Measurements from ENCODE around the gene GRK2.

The GRK2 gene

GRCh38 chr11:67303835-67304411 is 37.6 kb downstream of the GRK2 start:
- H3K36me3 Mint-ChIP-seq = no peaks in the 10 kb centered on the region
- H3K4me3 Mint-ChIP-seq = no peak overlapping the region
- H3K4me1 Mint-ChIP-seq (ENCODE audit: low read depth) = peaks cover 9% of the 10 kb centered on the region
- no peaks in the 10 kb centered on the region for H3K9me3 Mint-ChIP-seq (ENCODE audit: low read depth)
- H3K27ac Mint-ChIP-seq = no peak overlapping the region
- no peaks in the 10 kb centered on the region for H3K27me3 Mint-ChIP-seq

- Mint-ChIP-seq H3K27me3 (no peaks in the 10 kb centered on the region), H3K4me3 (no peak overlapping the region), H3K36me3 (no peaks in the 10 kb centered on the region), H3K4me1 (ENCODE audit: low read depth) (peaks cover 9% of the 10 kb centered on the region), H3K9me3 (ENCODE audit: low read depth) (no peaks in the 10 kb centered on the region), H3K27ac (no peak overlapping the region)
Measured at GRCh38 chr11:67304511-67305113, 38.3 kb downstream of the GRK2 start.

GRCh38 chr11:67306769-67307544 is 40.7 kb downstream of the GRK2 start:
- no peak overlapping the region for H3K4me3 Mint-ChIP-seq
- H3K36me3 Mint-ChIP-seq = no peaks in the 10 kb centered on the region
- H3K4me1 Mint-ChIP-seq (ENCODE audit: low read depth) = peaks cover 14% of the 10 kb centered on the region
- no peaks in the 10 kb centered on the region for H3K27me3 Mint-ChIP-seq
- no peaks in the 10 kb centered on the region for H3K9me3 Mint-ChIP-seq (ENCODE audit: low read depth)
- no peak overlapping the region for H3K27ac Mint-ChIP-seq

GRCh38 chr11:67307545-67308001 is 41.3 kb downstream of the GRK2 start:
- no peaks in the 10 kb centered on the region for H3K27me3 Mint-ChIP-seq
- no peaks in the 10 kb centered on the region for H3K36me3 Mint-ChIP-seq
- no peak overlapping the region for H3K27ac Mint-ChIP-seq
- H3K4me1 Mint-ChIP-seq (ENCODE audit: low read depth) = peaks cover 19% of the 10 kb centered on the region
- no peaks in the 10 kb centered on the region for H3K9me3 Mint-ChIP-seq (ENCODE audit: low read depth)
- H3K4me3 Mint-ChIP-seq = no peak overlapping the region

GRCh38 chr11:67308031-67308866 is 42.0 kb downstream of the GRK2 start:
- Mint-ChIP-seq H3K36me3 (no peaks in the 10 kb centered on the region), H3K27ac (no peak overlapping the region), H3K4me1 (ENCODE audit: low read depth) (peaks cover 25% of the 10 kb centered on the region)

GRCh38 chr11:67309166-67309565 is 42.9 kb downstream of the GRK2 start:
- H3K4me3 Mint-ChIP-seq = no peak overlapping the region
- no peak overlapping the region for H3K27ac Mint-ChIP-seq
- H3K4me1 Mint-ChIP-seq (ENCODE audit: low read depth) = peaks cover 30% of the 10 kb centered on the region
- no peaks in the 10 kb centered on the region for H3K9me3 Mint-ChIP-seq (ENCODE audit: low read depth)
- H3K36me3 Mint-ChIP-seq = no peaks in the 10 kb centered on the region
- no peaks in the 10 kb centered on the region for H3K27me3 Mint-ChIP-seq

More at GRCh38 chr11:67308031-67308866, 42.0 kb downstream of the GRK2 start:
- H3K27me3 Mint-ChIP-seq = no peaks in the 10 kb centered on the region
- no peaks in the 10 kb centered on the region for H3K9me3 Mint-ChIP-seq (ENCODE audit: low read depth)
- H3K4me3 Mint-ChIP-seq = no peak overlapping the region

GRCh38 chr11:67309661-67310061 is 43.4 kb downstream of the GRK2 start:
- H3K27me3 Mint-ChIP-seq = no peaks in the 10 kb centered on the region
- H3K4me1 Mint-ChIP-seq (ENCODE audit: low read depth) = peaks cover 29% of the 10 kb centered on the region
- H3K9me3 Mint-ChIP-seq (ENCODE audit: low read depth) = no peaks in the 10 kb centered on the region
- no peak overlapping the region for H3K4me3 Mint-ChIP-seq
- no peaks in the 10 kb centered on the region for H3K36me3 Mint-ChIP-seq
- H3K27ac Mint-ChIP-seq = no peak overlapping the region

GRCh38 chr11:67310246-67311050 is 44.2 kb downstream of the GRK2 start:
- Mint-ChIP-seq H3K4me3 (no peak overlapping the region), H3K27ac (no peak overlapping the region), H3K27me3 (no peaks in the 10 kb centered on the region), H3K36me3 (no peaks in the 10 kb centered on the region), H3K9me3 (ENCODE audit: low read depth) (no peaks in the 10 kb centered on the region), H3K4me1 (ENCODE audit: low read depth) (peaks cover 26% of the 10 kb centered on the region)

- no peak overlapping the region for H3K27ac Mint-ChIP-seq
- no peak overlapping the region for H3K4me3 Mint-ChIP-seq
- H3K4me1 Mint-ChIP-seq (ENCODE audit: low read depth) = peaks cover 26% of the 10 kb centered on the region
- no peaks in the 10 kb centered on the region for H3K36me3 Mint-ChIP-seq
- no peaks in the 10 kb centered on the region for H3K27me3 Mint-ChIP-seq
- no peaks in the 10 kb centered on the region for H3K9me3 Mint-ChIP-seq (ENCODE audit: low read depth)
Measured at GRCh38 chr11:67311051-67311555, 44.8 kb downstream of the GRK2 start.

- Mint-ChIP-seq H3K4me1 (ENCODE audit: low read depth) (peaks cover 26% of the 10 kb centered on the region), H3K27me3 (no peaks in the 10 kb centered on the region), H3K27ac (no peak overlapping the region), H3K4me3 (no peak overlapping the region), H3K36me3 (no peaks in the 10 kb centered on the region), H3K9me3 (ENCODE audit: low read depth) (no peaks in the 10 kb centered on the region)
Measured at GRCh38 chr11:67311556-67312082, 45.3 kb downstream of the GRK2 start.

- Mint-ChIP-seq H3K9me3 (ENCODE audit: low read depth) (no peaks in the 10 kb centered on the region), H3K36me3 (no peaks in the 10 kb centered on the region), H3K4me3 (peak overlapping the region; percentile 36), H3K27ac (peak overlapping the region; percentile 81), H3K4me1 (ENCODE audit: low read depth) (peaks cover 28% of the 10 kb centered on the region), H3K27me3 (no peaks in the 10 kb centered on the region)
Measured at GRCh38 chr11:67312187-67313021, 46.1 kb downstream of the GRK2 start.

- no peaks in the 10 kb centered on the region for H3K9me3 Mint-ChIP-seq (ENCODE audit: low read depth)
- H3K27me3 Mint-ChIP-seq = no peaks in the 10 kb centered on the region
- H3K4me3 Mint-ChIP-seq = peak overlapping the region; percentile 13
- H3K4me1 Mint-ChIP-seq (ENCODE audit: low read depth) = peaks cover 30% of the 10 kb centered on the region
- peak overlapping the region; percentile 81 for H3K27ac Mint-ChIP-seq
- no peaks in the 10 kb centered on the region for H3K36me3 Mint-ChIP-seq
Measured at GRCh38 chr11:67313125-67313890, 47.0 kb downstream of the GRK2 start.

GRCh38 chr11:67314218-67314617 is 47.9 kb downstream of the GRK2 start:
- H3K9me3 Mint-ChIP-seq (ENCODE audit: low read depth) = no peaks in the 10 kb centered on the region
- H3K27me3 Mint-ChIP-seq = no peaks in the 10 kb centered on the region
- no peak overlapping the region for H3K27ac Mint-ChIP-seq
- peaks cover 37% of the 10 kb centered on the region for H3K4me1 Mint-ChIP-seq (ENCODE audit: low read depth)
- no peaks in the 10 kb centered on the region for H3K36me3 Mint-ChIP-seq
- no peak overlapping the region for H3K4me3 Mint-ChIP-seq

Data from activated naive CD8-positive, alpha-beta T cell (primary cell).